K562 (cell line): ENCODE data around the gene UBE2L5. TPM values are rescaled to one million over a fixed set of nuclear protein-coding genes. Genes with fewer than 3 reads are reported as not detected.

ENCODE experiments used
- ATAC-seq: fragments of 200-7000 bp; cut with Tn5 transposase; 3 replicates; pipeline ENCODE4 v1.9.1; 2020; ENCODE audit warnings: moderate library complexity
- BruUV-seq: library from RNA; stranded (reverse); fragments of 400-500 nt; replicated peaks from 2 replicates; lab custom pipeline; 2021; lab: Mats Ljungman, UMichigan
- CTCF ChIA-PET: fragments of 300-600 bp; formaldehyde crosslinking; extraction: SDS; loops from one replicate; lab custom pipeline; 2021; ENCODE audit warnings: low intra/inter-chr PET ratio; lab: Yijun Ruan, JAX
- POLR2A ChIA-PET: fragments of 300-600, 350-650 bp; sonication (Branson Sonifier 250); formaldehyde crosslinking; extraction: SDS; loops from one replicate; lab custom pipeline; 2021; ENCODE audit warnings: antibody characterized with exemption, inconsistent platforms; lab: Yijun Ruan, JAX
- DNase-seq, 4 experiments: peaks; one replicate each; pipeline versions ENCODE4 v3.0.0 to v3.0.0-alpha.2; 2011 to 2018; ENCODE audit warnings: low spot score in 3 of 4, mixed read lengths in 3 of 4; ENCODE audit errors: extremely low read depth in 1 of 4
- FAIRE-seq: peaks from 2 replicates; lab custom pipeline; 2011; peaks lifted over from hg19 to GRCh38; lab: Jason Lieb, UNC
- H2AFZ ChIP-seq: 2 replicates; pipeline ENCODE4 v1.6.0; 2011; ENCODE audit warnings: low read depth, low read length, control low read depth, inconsistent platforms
- H3K27ac ChIP-seq: fragments of 200-600 bp; 3 replicates; pipeline ENCODE4 v1.8.0; 2011; ENCODE audit warnings: low read depth, mild to moderate bottlenecking, control low read depth, inconsistent platforms, low read length, moderate library complexity, mixed read lengths; ENCODE audit errors: extremely low read depth
- H3K27me3 ChIP-seq, 2 experiments: fragments of 300-600 bp in 1 of 2; 2 replicates in 1 of 2; 3 replicates in 1 of 2; pipeline versions ENCODE4 v1.6.0 to v1.8.0; 2011; ENCODE audit warnings: inconsistent platforms in 2 of 2, low read length in 2 of 2, mild to moderate bottlenecking in 1 of 2, mixed read lengths in 1 of 2, moderate library complexity in 1 of 2; ENCODE audit not compliant: control insufficient read depth in 2 of 2, insufficient read depth in 2 of 2
- H3K36me3 ChIP-seq: fragments of 300-600 bp; 3 replicates; pipeline ENCODE4 v1.8.0; 2011; ENCODE audit warnings: mild to moderate bottlenecking, low read length, inconsistent platforms; ENCODE audit not compliant: control insufficient read depth, insufficient read depth
- H3K4me1 ChIP-seq, 2 experiments: fragments of 200-600 bp in 1 of 2; replicated peaks in 1 of 2; 2 replicates in 1 of 2; 3 replicates in 1 of 2; pipeline versions ENCODE4 v1.5.1 to v1.8.0; 2011; ENCODE audit warnings: inconsistent platforms in 2 of 2, low read length in 2 of 2, mild to moderate bottlenecking in 1 of 2, mixed read lengths in 1 of 2, moderate library complexity in 1 of 2; ENCODE audit not compliant: control insufficient read depth in 2 of 2, insufficient read depth in 2 of 2
- H3K4me2 ChIP-seq: 2 replicates; pipeline ENCODE4 v1.6.1; 2011; ENCODE audit warnings: low read length, control low read depth, inconsistent platforms, mixed read lengths; ENCODE audit not compliant: insufficient read depth
- H3K4me3 ChIP-seq: fragments of 200-600 bp; sonication (generic), shearing (Covaris generic); 2 replicates; pipeline ENCODE4 v1.5.1; 2016; ENCODE audit warnings: control low read depth, inconsistent platforms
- H3K79me2 ChIP-seq: fragments of 200-600 bp; 3 replicates; pipeline ENCODE4 v1.8.0; 2011; ENCODE audit warnings: low read length, inconsistent platforms; ENCODE audit not compliant: control insufficient read depth, insufficient read depth
- H3K9ac ChIP-seq, 2 experiments: 2 replicates each; pipeline versions ENCODE4 v1.6.0 to v1.6.1; 2011; ENCODE audit warnings: low read depth in 2 of 2, low read length in 2 of 2, control low read depth in 1 of 2, inconsistent platforms in 1 of 2, mild to moderate bottlenecking in 1 of 2, mixed read lengths in 1 of 2; ENCODE audit not compliant: insufficient read depth in 1 of 2
- H3K9me1 ChIP-seq: one replicate; pipeline ENCODE4 v1.6.0; 2011; ENCODE audit warnings: inconsistent platforms, mild to moderate bottlenecking, low read length, moderate library complexity; ENCODE audit not compliant: control insufficient read depth, insufficient read depth
- H3K9me3 ChIP-seq: replicated peaks from 2 replicates; pipeline ENCODE4 v1.5.1; 2011; ENCODE audit warnings: low read depth, low read length, inconsistent platforms; ENCODE audit not compliant: control insufficient read depth, insufficient read depth
- H4K20me1 ChIP-seq: replicated peaks from 2 replicates; pipeline ENCODE4 v1.6.1; 2011; ENCODE audit warnings: low read length, inconsistent platforms, mixed read lengths; ENCODE audit not compliant: control insufficient read depth, insufficient read depth
- PRDM10 ChIP-seq: fragments of 450-650 bp; IDR thresholded peaks from 2 replicates; pipeline ENCODE4 v1.6.1; 2018; ENCODE audit not compliant: partially characterized antibody
- TCF7 ChIP-seq: sonication (generic); IDR thresholded peaks from 2 replicates; pipeline ENCODE4 v1.6.1; 2016; ENCODE audit warnings: antibody characterized with exemption, borderline replicate concordance
- TCF7L2 ChIP-seq: fragments of 150-350 bp; IDR thresholded peaks from 2 replicates; pipeline ENCODE4 v1.6.1; 2016; ENCODE audit warnings: low read depth, mild to moderate bottlenecking, low read length, moderate library complexity
- WGBS: fragments of 100-300 bp; shearing (Covaris generic); methylation state at CpG from one replicate; pipeline ENCODE4 v1.1.6; 2016; ENCODE audit warnings: low coverage, mixed read lengths; ENCODE audit not compliant: insufficient coverage; ENCODE audit errors: missing lambda C conversion rate; 5-methylcytosine and 5-hydroxymethylcytosine counted together
- in situ Hi-C: fragments of 300-500 bp; cut with MboI; formaldehyde crosslinking; loops from 4 replicates; pipeline ENCODE4 v1.15.0; 2018; ENCODE audit warnings: inconsistent platforms, mixed read lengths
- intact Hi-C: fragments of 100-400 bp; cut with micrococcal nuclease; formaldehyde crosslinking; loops from 2 replicates; pipeline ENCODE4 v1.14.2; 2022
- polyA plus RNA-seq, 8 experiments: library from polyadenylated mRNA; depleted of rRNA in 4 of 8; stranded (reverse) in 5 of 8; unstranded in 3 of 8; fragments of >200 nt; fragmentation: Nextera tagmentation in 2 of 8; fragmentation: Illumina TruSeq in 1 of 8; extraction: Ambion mirVana in 2 of 8; extraction: Trizol in 1 of 8; gene quantifications; 2 replicates each; pipeline versions ENCODE4 v1.2.1 to v1.2.3, GENCODE V29; 2011 to 2014; ENCODE audit warnings: inconsistent platforms in 1 of 8, missing spikeins in 1 of 8
- total RNA-seq, 7 experiments: library from RNA; depleted of rRNA in 6 of 7; stranded (reverse); fragments of >200 nt in 6 of 7; fragmentation: Illumina TruSeq in 2 of 7; extraction: Trizol in 2 of 7; gene quantifications; 2 replicates each; pipeline versions ENCODE4 v1.2.1 to v1.2.3, GENCODE V29; 2011 to 2021; ENCODE audit warnings: low replicate concordance in 1 of 7

The UBE2L5 gene
- total and polyA plus RNA-seq, 9 of the 15 experiments (the other 6 are each of a cell fraction or from before 2014, with no cell fraction given), result 0.22 to 1.5 (median 0.86) TPM; not detected in 6

- no peak for TF ChIP-seq TCF7
- TF ChIP-seq PRDM10, result peak; percentile 94
- TF ChIP-seq TCF7L2, result no peak
- WGBS, result 24% methylated on average over 3 of the region's 3 CpGs
- no peak for DNase-seq
- H3K27ac ChIP-seq, result no peak overlapping the region
- POLR2A ChIA-PET, result no interaction called here
- no peaks in the 10 kb centered on the region for H3K27me3 ChIP-seq
- CTCF ChIA-PET, result no interaction called here
- H3K9me1 ChIP-seq, result no peaks in the 10 kb centered on the region
- no peaks in the 10 kb centered on the region; a peak in 2 of 5 replicates for H3K4me1 ChIP-seq
- in situ Hi-C loops, result no loop called here
- no peak overlapping the region for H3K4me2 ChIP-seq
- BruUV-seq, result no TSS peak
- no peak for FAIRE-seq
- H4K20me1 ChIP-seq, result no peaks in the 10 kb centered on the region
- H2AFZ ChIP-seq, result peak overlapping the region; percentile 23; the same call in 1 of the 2 replicates
- H3K9ac ChIP-seq, result no peak overlapping the region
- H3K36me3 ChIP-seq, result no peaks in the 10 kb centered on the region
- ATAC-seq, result no peak
- H3K9me3 ChIP-seq, result no peaks in the 10 kb centered on the region
- no peaks in the 10 kb centered on the region for H3K79me2 ChIP-seq
- intact Hi-C loops, result no loop called here
- H3K4me3 ChIP-seq, result no peak overlapping the region
Observed at GRCh38 chr13:30415430-30416030, 6.8 kb upstream of the UBE2L5 start.
